GM23338 (cell line): Measurements from ENCODE around the gene GRK5. TPM values are rescaled to one million over a fixed set of nuclear protein-coding genes. Genes with fewer than 3 reads are reported as not detected.

Experiments
- ATAC-seq: fragments of 200-7000 bp; cut with Tn5 transposase; 3 replicates; pipeline ENCODE4 v1.9.1; 2020
- DNase-seq: peaks from one replicate; pipeline ENCODE4 v3.0.0-alpha.2; 2015; ENCODE audit warnings: low spot score
- H2AFZ ChIP-seq: fragments of 200-600 bp; sonication (generic); 2 replicates; pipeline ENCODE4 v1.8.0; 2016; ENCODE audit warnings: antibody characterized with exemption, mild to moderate bottlenecking, moderate library complexity
- H3F3A ChIP-seq: fragments of 200-600 bp; sonication (generic); replicated peaks from 2 replicates; pipeline ENCODE4 v1.8.0; 2017; ENCODE audit warnings: antibody characterized with exemption, mixed run types, low read depth
- H3K27ac ChIP-seq: fragments of 200-600 bp; sonication (generic); 2 replicates; pipeline ENCODE4 v1.6.1; 2016; ENCODE audit warnings: low read depth
- H3K27me3 ChIP-seq: fragments of 200-600 bp; sonication (generic); 2 replicates; pipeline ENCODE4 v1.8.0; 2016; ENCODE audit warnings: mild to moderate bottlenecking, mixed run types, moderate library complexity; ENCODE audit not compliant: insufficient read depth
- H3K36me3 ChIP-seq: fragments of 200-600 bp; sonication (generic); 2 replicates; pipeline ENCODE4 v1.8.0; 2016; ENCODE audit warnings: mild to moderate bottlenecking; ENCODE audit not compliant: insufficient read depth
- H3K4me1 ChIP-seq: fragments of 200-600 bp; sonication (generic); 2 replicates; pipeline ENCODE4 v1.8.0; 2016; ENCODE audit warnings: mild to moderate bottlenecking, moderate library complexity; ENCODE audit not compliant: insufficient read depth
- H3K4me2 ChIP-seq: fragments of 200-600 bp; sonication (generic); 2 replicates; pipeline ENCODE4 v1.7.1; 2017; ENCODE audit warnings: mixed run types
- H3K4me3 ChIP-seq: fragments of 200-600 bp; sonication (generic); 2 replicates; pipeline ENCODE4 v1.6.1; 2016; ENCODE audit warnings: mixed run types
- H3K79me2 ChIP-seq: fragments of 200-600 bp; sonication (generic); replicated peaks from 2 replicates; pipeline ENCODE4 v1.8.0; 2017; ENCODE audit warnings: mild to moderate bottlenecking; ENCODE audit not compliant: insufficient read depth
- H3K9me2 ChIP-seq: fragments of 200-600 bp; sonication (generic); 2 replicates; pipeline ENCODE4 v1.8.0; 2017; ENCODE audit not compliant: insufficient read depth
- H4K20me1 ChIP-seq: fragments of 200-600 bp; sonication (generic); replicated peaks from 2 replicates; pipeline ENCODE4 v1.8.0; 2017; ENCODE audit warnings: mild to moderate bottlenecking; ENCODE audit not compliant: insufficient read depth
- H3K27ac Mint-ChIP-seq: 2 replicates; pipeline ENCODE4 v1.8.0; 2020; ENCODE audit warnings: inconsistent platforms, mild to moderate bottlenecking, moderate library complexity, mixed read lengths
- H3K27me3 Mint-ChIP-seq: 3 replicates; pipeline ENCODE4 v1.8.0; 2022; ENCODE audit warnings: low read depth, mild to moderate bottlenecking, moderate library complexity, mixed read lengths, inconsistent platforms; ENCODE audit not compliant: insufficient read depth, poor library complexity
- H3K36me3 Mint-ChIP-seq: 3 replicates; pipeline ENCODE4 v1.8.0; 2021; ENCODE audit warnings: low read depth, mild to moderate bottlenecking, inconsistent platforms, moderate library complexity, mixed read lengths
- H3K4me1 Mint-ChIP-seq: 3 replicates; pipeline ENCODE4 v1.8.0; 2020; ENCODE audit warnings: mild to moderate bottlenecking, inconsistent platforms, mixed read lengths
- H3K4me3 Mint-ChIP-seq: 3 replicates; pipeline ENCODE4 v1.8.0; 2021; ENCODE audit warnings: moderate library complexity, mild to moderate bottlenecking, inconsistent platforms, mixed read lengths
- H3K9me3 Mint-ChIP-seq: 3 replicates; pipeline ENCODE4 v1.8.0; 2020; ENCODE audit warnings: moderate library complexity, mild to moderate bottlenecking, inconsistent platforms, mixed read lengths
- CREB1 ChIP-seq: fragments of 250-450 bp; sonication (Bioruptor Pico); IDR thresholded peaks from 2 replicates; pipeline ENCODE4 v1.5.0; 2020; ENCODE audit warnings: low read depth, mild to moderate bottlenecking, moderate library complexity
- ETS1 ChIP-seq: IDR thresholded peaks from 2 replicates; pipeline ENCODE4 v1.6.1; 2016; ENCODE audit warnings: antibody characterized with exemption
- EZH2 ChIP-seq: fragments of 200-600 bp; sonication (generic); IDR thresholded peaks from one replicate; pipeline ENCODE4 v1.8.0; 2017; ENCODE audit warnings: antibody characterized with exemption, mild to moderate bottlenecking, low read depth; ENCODE audit not compliant: unreplicated experiment
- EZH2phosphoT487 ChIP-seq: fragments of 200-600 bp; sonication (generic); IDR thresholded peaks from one replicate; pipeline ENCODE4 v1.8.1; 2018; ENCODE audit warnings: antibody characterized with exemption; ENCODE audit not compliant: unreplicated experiment
- JUNB ChIP-seq: IDR thresholded peaks from one replicate; pipeline ENCODE4 v1.6.1; 2016; ENCODE audit warnings: antibody characterized with exemption; ENCODE audit not compliant: unreplicated experiment
- NANOG ChIP-seq: IDR thresholded peaks from 2 replicates; pipeline ENCODE4 v1.6.1; 2016; ENCODE audit warnings: antibody characterized with exemption, borderline replicate concordance
- POLR2AphosphoS5 ChIP-seq: IDR thresholded peaks from 2 replicates; pipeline ENCODE4 v1.6.1; 2016; ENCODE audit warnings: antibody characterized with exemption, low read depth
- STAT1 ChIP-seq: IDR thresholded peaks from one replicate; pipeline ENCODE4 v1.6.1; 2016; ENCODE audit warnings: antibody characterized with exemption; ENCODE audit not compliant: unreplicated experiment
- ZNF114 ChIP-seq: fragments of 250-450 bp; sonication (Bioruptor Pico); IDR thresholded peaks from 2 replicates; pipeline ENCODE4 v1.5.0; 2020; ENCODE audit warnings: mild to moderate bottlenecking, moderate library complexity
- ZNF331 ChIP-seq: fragments of 250-450 bp; sonication (Bioruptor Pico); IDR thresholded peaks from 2 replicates; pipeline ENCODE4 v1.5.0; 2020; ENCODE audit warnings: low read depth, mild to moderate bottlenecking, moderate library complexity
- polyA plus RNA-seq: library from polyadenylated mRNA; unstranded; fragments of >200 nt; fragmentation: Nextera tagmentation; extraction: Ambion mirVana; gene quantifications from 2 replicates; pipeline ENCODE4 v1.2.1, GENCODE V29; 2016
- total RNA-seq: library from RNA; depleted of rRNA; stranded (reverse); fragments of >200 nt; shearing (Covaris generic); gene quantifications from 2 replicates; pipeline ENCODE4 v1.2.3, GENCODE V29; 2014
- TF ChIP-seq, protein P1 (sequence below), 2 experiments: fragments of 200-600 bp in 1 of 2; sonication (generic) in 1 of 2; conservative IDR thresholded peaks; 2 replicates each; pipeline versions ENCODE4 v1.5.1 to v1.6.1; 2016 to 2017; ENCODE audit warnings: antibody characterized with exemption in 2 of 2, low read depth in 2 of 2, mild to moderate bottlenecking in 2 of 2, moderate library complexity in 1 of 2
- TF ChIP-seq, protein P2 (sequence below): IDR thresholded peaks from one replicate; pipeline ENCODE4 v1.6.1; 2018; ENCODE audit warnings: antibody characterized with exemption; ENCODE audit not compliant: unreplicated experiment
- TF ChIP-seq, protein P3 (sequence below): fragments of 250-450 bp; sonication (Bioruptor Pico); IDR thresholded peaks from 2 replicates; pipeline ENCODE4 v1.5.0; 2020; ENCODE audit warnings: mild to moderate bottlenecking, moderate library complexity

GRK5 gene
- total and polyA plus RNA-seq, 2 experiments from 2014 or later = 0.53 to 2.0 TPM

- no peaks in the 10 kb centered on the region for H3K4me1 ChIP-seq
- no peaks in the 10 kb centered on the region for H3K36me3 ChIP-seq
- no peaks in the 10 kb centered on the region for H3K9me2 ChIP-seq
- H3K27ac ChIP-seq = no peak overlapping the region
- H3K27me3 ChIP-seq = no peaks in the 10 kb centered on the region
- no peak overlapping the region for H3K4me2 ChIP-seq
- H3K27ac Mint-ChIP-seq = no peak overlapping the region
- H3K36me3 Mint-ChIP-seq = no peaks in the 10 kb centered on the region
- DNase-seq = no peak
- H4K20me1 ChIP-seq = no peaks in the 10 kb centered on the region
- no peak overlapping the region for H3K4me3 Mint-ChIP-seq
- H3K4me1 Mint-ChIP-seq = peaks cover 24% of the 10 kb centered on the region
- H3K27me3 Mint-ChIP-seq = peaks cover 15% of the 10 kb centered on the region
- TF ChIP-seq ZNF114 (CRISPR knock-in tag) (no peak), ZNF331 (CRISPR knock-in tag) (no peak), JUNB (no peak), POLR2AphosphoS5 (no peak), NANOG (no peak), EZH2phosphoT487 (no peak), EZH2 (no peak), CREB1 (no peak), ETS1 (no peak), STAT1 (no peak)
- TF ChIP-seq, protein P1, sequence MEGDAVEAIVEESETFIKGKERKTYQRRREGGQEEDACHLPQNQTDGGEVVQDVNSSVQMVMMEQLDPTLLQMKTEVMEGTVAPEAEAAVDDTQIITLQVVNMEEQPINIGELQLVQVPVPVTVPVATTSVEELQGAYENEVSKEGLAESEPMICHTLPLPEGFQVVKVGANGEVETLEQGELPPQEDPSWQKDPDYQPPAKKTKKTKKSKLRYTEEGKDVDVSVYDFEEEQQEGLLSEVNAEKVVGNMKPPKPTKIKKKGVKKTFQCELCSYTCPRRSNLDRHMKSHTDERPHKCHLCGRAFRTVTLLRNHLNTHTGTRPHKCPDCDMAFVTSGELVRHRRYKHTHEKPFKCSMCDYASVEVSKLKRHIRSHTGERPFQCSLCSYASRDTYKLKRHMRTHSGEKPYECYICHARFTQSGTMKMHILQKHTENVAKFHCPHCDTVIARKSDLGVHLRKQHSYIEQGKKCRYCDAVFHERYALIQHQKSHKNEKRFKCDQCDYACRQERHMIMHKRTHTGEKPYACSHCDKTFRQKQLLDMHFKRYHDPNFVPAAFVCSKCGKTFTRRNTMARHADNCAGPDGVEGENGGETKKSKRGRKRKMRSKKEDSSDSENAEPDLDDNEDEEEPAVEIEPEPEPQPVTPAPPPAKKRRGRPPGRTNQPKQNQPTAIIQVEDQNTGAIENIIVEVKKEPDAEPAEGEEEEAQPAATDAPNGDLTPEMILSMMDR (conservative IDR thresholded peaks at IDR 0.05; ENCODE audit: low read depth in 2 of 2) = no peak
- TF ChIP-seq, protein P2, sequence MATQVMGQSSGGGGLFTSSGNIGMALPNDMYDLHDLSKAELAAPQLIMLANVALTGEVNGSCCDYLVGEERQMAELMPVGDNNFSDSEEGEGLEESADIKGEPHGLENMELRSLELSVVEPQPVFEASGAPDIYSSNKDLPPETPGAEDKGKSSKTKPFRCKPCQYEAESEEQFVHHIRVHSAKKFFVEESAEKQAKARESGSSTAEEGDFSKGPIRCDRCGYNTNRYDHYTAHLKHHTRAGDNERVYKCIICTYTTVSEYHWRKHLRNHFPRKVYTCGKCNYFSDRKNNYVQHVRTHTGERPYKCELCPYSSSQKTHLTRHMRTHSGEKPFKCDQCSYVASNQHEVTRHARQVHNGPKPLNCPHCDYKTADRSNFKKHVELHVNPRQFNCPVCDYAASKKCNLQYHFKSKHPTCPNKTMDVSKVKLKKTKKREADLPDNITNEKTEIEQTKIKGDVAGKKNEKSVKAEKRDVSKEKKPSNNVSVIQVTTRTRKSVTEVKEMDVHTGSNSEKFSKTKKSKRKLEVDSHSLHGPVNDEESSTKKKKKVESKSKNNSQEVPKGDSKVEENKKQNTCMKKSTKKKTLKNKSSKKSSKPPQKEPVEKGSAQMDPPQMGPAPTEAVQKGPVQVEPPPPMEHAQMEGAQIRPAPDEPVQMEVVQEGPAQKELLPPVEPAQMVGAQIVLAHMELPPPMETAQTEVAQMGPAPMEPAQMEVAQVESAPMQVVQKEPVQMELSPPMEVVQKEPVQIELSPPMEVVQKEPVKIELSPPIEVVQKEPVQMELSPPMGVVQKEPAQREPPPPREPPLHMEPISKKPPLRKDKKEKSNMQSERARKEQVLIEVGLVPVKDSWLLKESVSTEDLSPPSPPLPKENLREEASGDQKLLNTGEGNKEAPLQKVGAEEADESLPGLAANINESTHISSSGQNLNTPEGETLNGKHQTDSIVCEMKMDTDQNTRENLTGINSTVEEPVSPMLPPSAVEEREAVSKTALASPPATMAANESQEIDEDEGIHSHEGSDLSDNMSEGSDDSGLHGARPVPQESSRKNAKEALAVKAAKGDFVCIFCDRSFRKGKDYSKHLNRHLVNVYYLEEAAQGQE = no peak
- TF ChIP-seq, protein P3, sequence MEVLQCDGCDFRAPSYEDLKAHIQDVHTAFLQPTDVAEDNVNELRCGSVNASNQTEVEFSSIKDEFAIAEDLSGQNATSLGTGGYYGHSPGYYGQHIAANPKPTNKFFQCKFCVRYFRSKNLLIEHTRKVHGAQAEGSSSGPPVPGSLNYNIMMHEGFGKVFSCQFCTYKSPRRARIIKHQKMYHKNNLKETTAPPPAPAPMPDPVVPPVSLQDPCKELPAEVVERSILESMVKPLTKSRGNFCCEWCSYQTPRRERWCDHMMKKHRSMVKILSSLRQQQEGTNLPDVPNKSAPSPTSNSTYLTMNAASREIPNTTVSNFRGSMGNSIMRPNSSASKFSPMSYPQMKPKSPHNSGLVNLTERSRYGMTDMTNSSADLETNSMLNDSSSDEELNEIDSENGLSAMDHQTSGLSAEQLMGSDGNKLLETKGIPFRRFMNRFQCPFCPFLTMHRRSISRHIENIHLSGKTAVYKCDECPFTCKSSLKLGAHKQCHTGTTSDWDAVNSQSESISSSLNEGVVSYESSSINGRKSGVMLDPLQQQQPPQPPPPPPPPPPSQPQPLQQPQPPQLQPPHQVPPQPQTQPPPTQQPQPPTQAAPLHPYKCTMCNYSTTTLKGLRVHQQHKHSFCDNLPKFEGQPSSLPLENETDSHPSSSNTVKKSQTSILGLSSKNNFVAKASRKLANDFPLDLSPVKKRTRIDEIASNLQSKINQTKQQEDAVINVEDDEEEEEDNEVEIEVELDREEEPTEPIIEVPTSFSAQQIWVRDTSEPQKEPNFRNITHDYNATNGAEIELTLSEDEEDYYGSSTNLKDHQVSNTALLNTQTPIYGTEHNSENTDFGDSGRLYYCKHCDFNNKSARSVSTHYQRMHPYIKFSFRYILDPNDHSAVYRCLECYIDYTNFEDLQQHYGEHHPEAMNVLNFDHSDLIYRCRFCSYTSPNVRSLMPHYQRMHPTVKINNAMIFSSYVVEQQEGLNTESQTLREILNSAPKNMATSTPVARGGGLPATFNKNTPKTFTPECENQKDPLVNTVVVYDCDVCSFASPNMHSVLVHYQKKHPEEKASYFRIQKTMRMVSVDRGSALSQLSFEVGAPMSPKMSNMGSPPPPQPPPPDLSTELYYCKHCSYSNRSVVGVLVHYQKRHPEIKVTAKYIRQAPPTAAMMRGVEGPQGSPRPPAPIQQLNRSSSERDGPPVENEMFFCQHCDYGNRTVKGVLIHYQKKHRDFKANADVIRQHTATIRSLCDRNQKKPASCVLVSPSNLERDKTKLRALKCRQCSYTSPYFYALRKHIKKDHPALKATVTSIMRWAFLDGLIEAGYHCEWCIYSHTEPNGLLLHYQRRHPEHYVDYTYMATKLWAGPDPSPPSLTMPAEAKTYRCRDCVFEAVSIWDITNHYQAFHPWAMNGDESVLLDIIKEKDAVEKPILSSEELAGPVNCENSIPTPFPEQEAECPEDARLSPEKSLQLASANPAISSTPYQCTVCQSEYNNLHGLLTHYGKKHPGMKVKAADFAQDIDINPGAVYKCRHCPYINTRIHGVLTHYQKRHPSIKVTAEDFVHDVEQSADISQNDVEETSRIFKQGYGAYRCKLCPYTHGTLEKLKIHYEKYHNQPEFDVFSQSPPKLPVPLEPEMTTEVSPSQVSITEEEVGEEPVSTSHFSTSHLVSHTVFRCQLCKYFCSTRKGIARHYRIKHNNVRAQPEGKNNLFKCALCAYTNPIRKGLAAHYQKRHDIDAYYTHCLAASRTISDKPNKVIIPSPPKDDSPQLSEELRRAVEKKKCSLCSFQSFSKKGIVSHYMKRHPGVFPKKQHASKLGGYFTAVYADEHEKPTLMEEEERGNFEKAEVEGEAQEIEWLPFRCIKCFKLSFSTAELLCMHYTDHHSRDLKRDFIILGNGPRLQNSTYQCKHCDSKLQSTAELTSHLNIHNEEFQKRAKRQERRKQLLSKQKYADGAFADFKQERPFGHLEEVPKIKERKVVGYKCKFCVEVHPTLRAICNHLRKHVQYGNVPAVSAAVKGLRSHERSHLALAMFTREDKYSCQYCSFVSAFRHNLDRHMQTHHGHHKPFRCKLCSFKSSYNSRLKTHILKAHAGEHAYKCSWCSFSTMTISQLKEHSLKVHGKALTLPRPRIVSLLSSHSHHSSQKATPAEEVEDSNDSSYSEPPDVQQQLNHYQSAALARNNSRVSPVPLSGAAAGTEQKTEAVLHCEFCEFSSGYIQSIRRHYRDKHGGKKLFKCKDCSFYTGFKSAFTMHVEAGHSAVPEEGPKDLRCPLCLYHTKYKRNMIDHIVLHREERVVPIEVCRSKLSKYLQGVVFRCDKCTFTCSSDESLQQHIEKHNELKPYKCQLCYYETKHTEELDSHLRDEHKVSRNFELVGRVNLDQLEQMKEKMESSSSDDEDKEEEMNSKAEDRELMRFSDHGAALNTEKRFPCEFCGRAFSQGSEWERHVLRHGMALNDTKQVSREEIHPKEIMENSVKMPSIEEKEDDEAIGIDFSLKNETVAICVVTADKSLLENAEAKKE = no peak
- H3K4me3 ChIP-seq = no peak overlapping the region
- no peaks in the 10 kb centered on the region for H3K79me2 ChIP-seq
- no peaks in the 10 kb centered on the region for H3F3A ChIP-seq
- no peak for ATAC-seq
- H2AFZ ChIP-seq = no peak overlapping the region
- no peaks in the 10 kb centered on the region for H3K9me3 Mint-ChIP-seq
These were observed 243.4 kb downstream of the GRK5 start for GRCh38 chr10:119450606-119451299.
